Upper lobe of right lung (tissue), 1 donor: Measurements from ENCODE around the gene HIPK2. TPM values are rescaled to one million over a fixed set of nuclear protein-coding genes. Genes with fewer than 3 reads are reported as not detected.
A peak's percentile ranks its signal among the peaks of the same experiment; 100 is the strongest.

Source experiments
- ATAC-seq: fragments of 200-7000 bp; cut with Tn5 transposase; one replicate; pipeline ENCODE4 v1.9.1; 2020; ENCODE audit warnings: mild to moderate bottlenecking, moderate library complexity
- DNase-seq: peaks from one replicate; pipeline ENCODE4 v3.0.0-alpha.2; 2020
- H3K27ac ChIP-seq: fragments of 200-600 bp; one replicate; pipeline ENCODE4 v1.8.0; 2022
- H3K27me3 ChIP-seq: fragments of 200-600 bp; one replicate; pipeline ENCODE4 v1.8.0; 2022; ENCODE audit warnings: mild to moderate bottlenecking
- H3K36me3 ChIP-seq: fragments of 200-600 bp; one replicate; pipeline ENCODE4 v1.8.0; 2022
- H3K4me1 ChIP-seq: fragments of 200-600 bp; one replicate; pipeline ENCODE4 v1.8.0; 2022
- H3K4me3 ChIP-seq: fragments of 200-600 bp; one replicate; pipeline ENCODE4 v1.8.0; 2022; ENCODE audit warnings: mild to moderate bottlenecking
- H3K9me3 ChIP-seq: fragments of 200-600 bp; one replicate; pipeline ENCODE4 v1.8.0; 2022
- intact Hi-C: fragments of 100-400 bp; cut with DNase I; formaldehyde crosslinking; loops from one replicate; pipeline ENCODE4 v1.11.0; 2022
- total RNA-seq: library from RNA; stranded (reverse); fragmentation: NEBNext Ultra II Directional; extraction: Animal tissue kit (Norgen Biotek cat#: 25700); gene quantifications from one replicate; pipeline ENCODE4 v1.2.1, GENCODE V29; 2021
- TF ChIP-seq, protein P1 (sequence below): fragments of 200-600 bp; IDR thresholded peaks from one replicate; pipeline ENCODE4 v1.8.0; 2022; ENCODE audit warnings: antibody characterized with exemption
- donor health status: DM: no; HTN: yes; CAD: no; lungs with severe emphysema.

Gene HIPK2
- total RNA-seq, 1 donor from 2014 or later, result 64.3 TPM

DNA sequence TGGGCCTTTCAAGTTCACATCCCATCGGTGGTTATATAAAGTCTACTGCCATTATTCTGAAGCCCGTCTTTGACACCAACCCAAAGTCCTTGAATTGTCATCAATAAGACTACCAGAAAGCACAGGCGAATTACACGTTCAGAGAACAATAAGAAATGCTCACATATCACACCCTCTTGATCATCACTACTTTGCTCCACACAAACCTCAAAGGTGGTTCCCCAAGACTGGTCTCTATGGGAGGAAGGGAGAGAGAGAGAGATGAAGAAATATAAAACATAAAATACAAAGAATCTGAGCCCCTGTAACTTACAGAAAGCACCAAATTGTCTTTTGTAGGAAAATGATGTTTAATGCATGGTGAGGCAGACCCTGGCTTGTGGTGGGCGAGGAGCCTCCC is 4.4 kb downstream of the HIPK2 start:
- TF ChIP-seq, protein P1, sequence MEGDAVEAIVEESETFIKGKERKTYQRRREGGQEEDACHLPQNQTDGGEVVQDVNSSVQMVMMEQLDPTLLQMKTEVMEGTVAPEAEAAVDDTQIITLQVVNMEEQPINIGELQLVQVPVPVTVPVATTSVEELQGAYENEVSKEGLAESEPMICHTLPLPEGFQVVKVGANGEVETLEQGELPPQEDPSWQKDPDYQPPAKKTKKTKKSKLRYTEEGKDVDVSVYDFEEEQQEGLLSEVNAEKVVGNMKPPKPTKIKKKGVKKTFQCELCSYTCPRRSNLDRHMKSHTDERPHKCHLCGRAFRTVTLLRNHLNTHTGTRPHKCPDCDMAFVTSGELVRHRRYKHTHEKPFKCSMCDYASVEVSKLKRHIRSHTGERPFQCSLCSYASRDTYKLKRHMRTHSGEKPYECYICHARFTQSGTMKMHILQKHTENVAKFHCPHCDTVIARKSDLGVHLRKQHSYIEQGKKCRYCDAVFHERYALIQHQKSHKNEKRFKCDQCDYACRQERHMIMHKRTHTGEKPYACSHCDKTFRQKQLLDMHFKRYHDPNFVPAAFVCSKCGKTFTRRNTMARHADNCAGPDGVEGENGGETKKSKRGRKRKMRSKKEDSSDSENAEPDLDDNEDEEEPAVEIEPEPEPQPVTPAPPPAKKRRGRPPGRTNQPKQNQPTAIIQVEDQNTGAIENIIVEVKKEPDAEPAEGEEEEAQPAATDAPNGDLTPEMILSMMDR, result no peak
- Histone ChIP-seq H3K9me3 (no peaks in the 10 kb centered on the region), H3K4me3 (no peak overlapping the region), H3K36me3 (peaks cover 6% of the 10 kb centered on the region), H3K27me3 (no peaks in the 10 kb centered on the region), H3K4me1 (peaks cover 35% of the 10 kb centered on the region), H3K27ac (no peak overlapping the region)
- ATAC-seq (no peak), DNase-seq (no peak)
- intact Hi-C loops, result loop anchor here (10.0 kb wide), 1 partner anchor 129 kb away; no protein-coding TSS in a partner anchor

DNA sequence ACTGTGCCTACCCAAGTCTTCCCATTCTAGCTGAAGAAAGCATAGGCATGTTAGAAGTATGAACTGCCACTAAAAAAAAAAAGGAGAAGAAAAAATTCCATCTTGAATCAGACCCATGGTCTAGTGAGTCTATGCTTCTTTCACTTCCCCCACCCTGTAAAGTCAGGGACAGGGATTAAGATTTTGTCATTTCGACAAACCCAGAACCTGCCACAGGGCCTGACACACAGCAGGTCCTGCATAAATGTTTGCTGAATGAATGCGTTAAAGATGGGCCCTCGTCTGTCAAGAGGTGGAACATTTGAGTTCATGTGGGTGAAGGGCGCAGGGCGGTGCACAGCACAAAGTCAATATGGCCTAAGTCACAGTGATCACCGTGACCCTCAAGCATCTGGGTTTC is 4.9 kb downstream of the HIPK2 start:
- TF ChIP-seq, protein P1, result no peak
- Histone ChIP-seq H3K27me3 (no peaks in the 10 kb centered on the region), H3K9me3 (no peaks in the 10 kb centered on the region), H3K27ac (no peak overlapping the region), H3K4me1 (peaks cover 39% of the 10 kb centered on the region), H3K4me3 (no peak overlapping the region), H3K36me3 (peaks cover 6% of the 10 kb centered on the region)
- intact Hi-C loops, result loop anchor here (10.0 kb wide), 1 partner anchor 128 kb away; no protein-coding TSS in a partner anchor
- ATAC-seq (peak; percentile 37), DNase-seq (no peak)

GRCh38 chr7:139772115-139772514 is 5.7 kb downstream of the HIPK2 start:
- TF ChIP-seq, protein P1, result no peak
- ATAC-seq, result peak; percentile 43
- Histone ChIP-seq H3K9me3 (no peaks in the 10 kb centered on the region), H3K27me3 (no peaks in the 10 kb centered on the region), H3K36me3 (peaks cover 6% of the 10 kb centered on the region), H3K27ac (peak overlapping the region; percentile 47), H3K4me3 (no peak overlapping the region), H3K4me1 (peaks cover 46% of the 10 kb centered on the region)
- no peak for DNase-seq
- intact Hi-C loops, result loop anchor here (10.0 kb wide), 1 partner anchor 127 kb away; no protein-coding TSS in a partner anchor

GRCh38 chr7:139771001-139771956 is 6.5 kb downstream of the HIPK2 start:
- no peak overlapping the region for H3K4me3 ChIP-seq
- peaks cover 52% of the 10 kb centered on the region for H3K4me1 ChIP-seq
- DNase-seq (no peak), ATAC-seq (peak; percentile 27)
- no peaks in the 10 kb centered on the region for H3K27me3 ChIP-seq
- intact Hi-C loops, result loop anchor here (10.0 kb wide), 1 partner anchor 126 kb away; no protein-coding TSS in a partner anchor
- peak overlapping the region; percentile 47 for H3K27ac ChIP-seq
- TF ChIP-seq, protein P1, result no peak
- peaks cover 6% of the 10 kb centered on the region for H3K36me3 ChIP-seq
- no peaks in the 10 kb centered on the region for H3K9me3 ChIP-seq

DNA sequence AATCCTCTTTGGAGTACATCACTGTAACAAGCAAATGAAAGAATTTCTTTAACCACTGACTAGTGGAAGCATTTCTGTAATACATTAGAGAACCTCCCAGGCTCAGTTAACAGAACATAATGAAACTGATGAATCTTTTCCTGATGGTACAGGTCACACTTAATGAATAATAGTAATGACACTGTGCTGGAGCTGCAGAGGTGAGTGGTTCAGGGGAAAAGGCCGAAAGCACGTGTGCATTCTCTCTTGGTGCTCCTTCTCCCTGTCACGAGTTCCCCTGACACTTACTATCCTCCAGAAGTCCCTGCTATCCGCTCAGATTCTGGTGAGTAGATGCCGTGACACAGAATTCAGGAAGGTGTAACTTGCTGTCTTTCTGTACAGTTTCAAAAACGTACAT is 8.0 kb downstream of the HIPK2 start:
- H3K4me1 ChIP-seq, result peaks cover 43% of the 10 kb centered on the region

More for the DNA sequence above, 8.0 kb downstream of the HIPK2 start:
- Histone ChIP-seq H3K27ac (no peak overlapping the region), H3K9me3 (no peaks in the 10 kb centered on the region), H3K36me3 (peaks cover 6% of the 10 kb centered on the region), H3K4me3 (no peak overlapping the region), H3K27me3 (no peaks in the 10 kb centered on the region)
- DNase-seq, result no peak
- intact Hi-C loops, result loop anchor here (10.0 kb wide), 1 partner anchor 125 kb away; no protein-coding TSS in a partner anchor
- no peak for ATAC-seq
- TF ChIP-seq, protein P1, result no peak
